HG03558 (cell line): Measurements from ENCODE around the gene PLD4.

Experiments used
- ATAC-seq: cut with Tn5 transposase; IDR thresholded peaks from one replicate; pipeline ENCODE4 v1.9.1; 2021; ENCODE audit warnings: moderate number of reproducible peaks; ENCODE audit not compliant: unreplicated experiment; ENCODE audit errors: extremely low read depth

Gene PLD4

DNA sequence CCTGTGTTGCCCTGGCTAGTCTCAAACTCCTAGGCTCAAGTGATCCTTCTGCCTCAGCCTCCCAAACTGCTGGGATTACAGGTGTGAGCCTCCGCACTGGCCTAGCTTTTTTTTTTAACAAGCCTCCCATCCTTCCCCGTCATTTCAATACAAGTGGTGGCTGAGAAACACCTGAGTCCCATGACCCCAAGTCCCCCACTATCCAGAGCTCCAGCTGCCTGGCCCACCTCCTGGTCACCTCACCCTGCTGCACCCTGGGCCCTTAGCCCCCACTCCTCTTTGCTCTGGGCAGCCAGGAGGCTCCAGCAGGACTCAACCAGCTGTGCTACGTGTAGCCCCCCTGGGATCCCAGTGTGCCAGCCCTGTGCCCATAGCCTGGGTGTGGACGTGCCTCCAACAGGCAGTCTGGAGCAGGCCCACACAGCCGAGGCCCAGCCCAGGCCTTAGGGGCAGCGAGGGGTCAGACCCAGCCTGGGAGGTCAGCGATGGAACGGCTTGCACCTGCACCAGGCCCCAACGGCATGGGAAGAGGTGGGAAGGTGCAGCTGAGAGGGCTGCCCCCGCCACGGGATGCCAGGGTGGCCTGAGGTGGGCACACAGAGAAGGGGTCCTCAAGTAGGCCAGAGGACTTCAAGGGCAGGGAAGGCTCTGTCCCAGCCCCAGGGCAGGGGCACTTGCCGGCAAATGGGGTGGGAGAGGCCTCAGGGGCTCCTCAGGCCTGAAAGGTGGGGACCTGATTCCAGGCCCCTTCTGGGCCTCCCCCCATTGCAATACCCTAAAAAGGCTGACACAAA lies 47.0 kb downstream of the PLD4 start:
- no peak for ATAC-seq

DNA sequence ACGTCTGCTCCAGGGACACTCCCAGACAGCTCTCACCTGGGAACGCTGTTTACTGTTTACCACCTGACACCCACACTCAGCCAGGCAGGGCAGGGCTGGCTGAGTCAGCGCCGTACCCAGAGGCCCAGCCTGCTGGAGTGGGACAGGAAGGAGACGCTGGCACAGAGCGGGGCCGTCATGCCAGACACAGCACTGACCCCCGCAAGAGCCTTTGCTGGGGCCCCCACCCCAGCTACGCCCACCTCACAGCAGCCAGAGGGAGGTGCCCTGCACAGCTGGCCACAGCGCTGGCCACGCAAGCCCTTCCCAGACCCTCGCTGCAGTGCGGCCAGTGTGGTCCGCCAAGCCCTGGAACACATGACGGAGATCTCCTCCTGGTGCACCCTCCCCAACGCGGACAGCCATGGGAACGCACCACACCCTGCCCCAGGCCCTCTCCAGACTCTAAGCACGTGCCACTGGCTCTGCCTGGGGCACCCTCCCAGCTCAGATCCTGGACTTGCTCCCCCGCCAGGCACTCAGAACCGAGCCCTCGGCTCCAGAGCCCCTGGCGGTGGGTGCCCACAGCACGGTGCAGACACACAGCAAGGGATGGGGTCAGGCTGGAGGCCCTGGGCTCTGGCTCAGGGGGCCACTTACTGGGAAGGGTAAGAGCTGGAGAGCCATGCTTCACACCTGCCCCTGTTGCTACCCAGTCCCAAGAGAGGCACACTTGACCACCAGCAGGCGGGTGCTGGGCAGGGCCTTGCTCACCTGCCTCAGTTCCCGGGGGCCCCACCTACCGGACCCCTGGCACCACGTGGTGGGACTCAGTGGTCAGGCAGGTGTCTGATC lies 47.8 kb downstream of the PLD4 start:
- ATAC-seq: no peak

DNA sequence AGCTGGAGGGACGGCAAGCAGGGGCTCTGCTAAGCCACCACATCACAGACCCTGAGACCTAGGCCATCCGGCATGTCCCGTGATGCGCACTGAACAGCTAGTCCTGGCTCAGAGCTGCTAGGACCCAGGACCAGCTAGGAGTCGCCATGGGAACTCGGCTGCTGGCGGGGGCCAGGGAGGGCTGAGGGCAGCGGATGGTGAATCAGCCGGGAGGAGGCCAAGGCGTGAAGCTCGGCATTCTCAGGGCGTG lies 48.4 kb downstream of the PLD4 start:
- ATAC-seq: no peak

DNA sequence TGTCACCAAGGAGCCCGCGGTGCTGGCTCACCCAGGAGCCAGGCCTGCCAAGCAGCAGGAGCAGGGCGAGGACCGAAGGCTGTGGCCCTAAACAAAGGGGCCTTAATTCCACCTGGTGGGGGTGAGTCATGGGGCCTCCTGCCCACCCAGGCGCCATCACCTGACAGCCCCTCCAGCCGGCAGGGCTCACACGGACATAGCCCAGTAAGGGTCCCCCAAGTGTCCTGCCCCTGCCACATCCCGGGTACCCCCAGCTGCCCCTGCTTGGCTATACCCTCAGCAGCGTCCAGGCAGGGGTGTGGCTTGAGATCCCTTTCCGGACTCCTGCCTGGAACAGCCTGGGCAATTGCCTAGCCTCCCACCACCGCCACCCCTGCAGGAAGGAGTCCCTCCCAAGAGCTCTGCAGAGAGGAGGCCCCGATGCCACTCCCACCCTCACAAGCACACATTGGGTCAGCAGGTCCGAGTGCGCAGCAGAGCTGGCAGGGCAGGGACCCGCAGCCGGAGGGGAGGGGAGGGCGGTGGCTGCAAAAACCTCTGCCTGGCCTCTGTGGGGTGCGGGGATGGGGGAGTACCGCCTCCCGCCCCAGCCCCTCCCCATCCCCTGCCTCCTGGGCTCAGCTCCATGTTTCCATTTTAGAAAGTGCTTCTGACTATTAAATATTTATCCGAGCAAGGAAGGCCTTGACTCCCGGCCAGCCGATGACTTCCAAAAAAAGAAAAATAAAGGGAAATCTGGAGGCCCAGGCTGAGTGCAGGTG lies 48.9 kb downstream of the PLD4 start:
- ATAC-seq: no peak

DNA sequence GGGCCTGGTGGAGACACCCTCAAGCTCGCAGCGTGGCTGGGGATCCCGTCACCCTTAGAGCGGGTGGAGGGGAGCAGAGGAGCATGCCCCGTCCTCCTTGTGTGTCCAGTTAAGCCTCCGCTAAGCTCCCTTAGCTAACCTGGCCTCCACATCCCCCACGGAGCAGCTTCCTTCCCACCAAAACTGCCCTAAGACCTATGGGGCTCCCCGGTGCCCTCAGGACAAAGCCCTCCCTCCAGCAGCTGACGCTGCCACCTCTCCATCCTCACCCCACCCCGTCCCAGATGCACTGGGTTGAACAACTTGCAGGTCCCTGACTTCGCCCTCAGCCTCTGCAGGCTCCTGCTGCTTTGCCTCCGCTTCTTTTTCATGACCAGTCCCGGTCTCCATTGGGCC lies 49.5 kb downstream of the PLD4 start:
- ATAC-seq: no peak

DNA sequence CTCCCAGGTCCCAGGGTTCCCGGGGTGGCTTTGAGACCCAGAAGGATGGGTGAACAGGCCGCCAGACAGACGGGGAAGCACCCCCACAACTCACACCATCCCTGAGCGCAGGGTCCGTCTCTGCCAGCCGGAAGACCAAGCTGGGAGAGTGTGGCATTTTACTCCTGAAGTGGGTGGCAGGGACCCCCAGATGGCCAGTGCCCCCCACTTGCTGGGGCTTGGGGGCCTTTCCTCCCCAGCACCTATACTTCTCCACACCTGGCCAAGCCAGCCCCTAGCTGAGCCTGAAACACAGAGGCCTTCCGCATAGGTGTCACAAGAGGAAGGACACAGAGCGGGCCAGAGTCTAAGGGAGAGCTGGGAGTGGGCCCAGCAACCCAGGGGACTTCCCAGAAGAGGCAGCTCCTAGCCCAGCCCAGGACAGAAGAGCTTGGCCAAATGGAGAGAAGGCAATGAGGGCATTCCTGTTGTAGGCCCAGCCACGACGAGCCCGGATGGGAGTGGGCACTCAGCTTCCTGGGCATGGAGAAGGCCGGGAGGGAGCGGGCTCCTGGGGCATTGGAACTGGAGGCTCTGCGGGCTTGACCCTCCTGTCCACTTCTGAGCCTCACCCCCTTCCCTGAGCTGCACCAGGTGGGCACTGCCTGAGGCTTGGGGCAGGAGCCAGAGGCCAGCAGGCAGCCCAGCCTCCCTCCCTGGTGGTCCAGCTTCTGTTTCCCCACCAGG lies 50.1 kb downstream of the PLD4 start:
- no peak for ATAC-seq

DNA sequence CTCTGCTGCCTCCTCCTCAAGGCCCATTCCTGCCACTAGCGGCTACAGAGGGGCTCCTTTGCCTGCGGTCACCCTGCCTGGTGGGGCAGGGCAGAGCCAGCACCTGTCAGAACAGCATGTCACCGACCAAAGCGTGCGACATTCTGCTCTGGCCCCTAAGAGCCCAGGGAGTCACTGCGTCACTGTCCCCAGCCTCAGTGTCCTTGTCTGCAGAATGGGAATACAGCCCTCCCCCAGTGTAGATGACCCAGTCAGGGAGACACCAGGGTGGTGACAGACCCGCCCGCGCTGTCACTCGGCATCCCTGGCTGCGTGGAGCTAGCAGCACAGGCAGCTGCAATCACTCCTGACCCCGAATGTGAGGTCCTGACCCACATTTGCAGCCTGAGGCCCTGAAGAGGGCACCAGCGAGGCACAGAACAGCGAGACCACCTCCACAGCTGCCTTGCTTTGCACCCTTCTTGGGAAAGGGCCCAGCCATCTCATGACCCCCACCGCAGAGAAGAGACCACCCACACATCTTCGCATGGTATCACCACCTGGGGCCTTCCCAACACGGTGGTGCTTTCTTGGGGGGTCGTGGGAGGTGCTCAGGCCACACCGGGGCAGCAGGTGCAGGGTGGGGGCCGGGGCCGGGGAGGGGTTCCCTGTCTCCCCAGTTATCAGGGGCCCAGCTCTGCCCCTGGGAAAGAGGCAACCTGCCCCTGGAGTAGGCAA lies 51.0 kb downstream of the PLD4 start:
- no peak for ATAC-seq

DNA sequence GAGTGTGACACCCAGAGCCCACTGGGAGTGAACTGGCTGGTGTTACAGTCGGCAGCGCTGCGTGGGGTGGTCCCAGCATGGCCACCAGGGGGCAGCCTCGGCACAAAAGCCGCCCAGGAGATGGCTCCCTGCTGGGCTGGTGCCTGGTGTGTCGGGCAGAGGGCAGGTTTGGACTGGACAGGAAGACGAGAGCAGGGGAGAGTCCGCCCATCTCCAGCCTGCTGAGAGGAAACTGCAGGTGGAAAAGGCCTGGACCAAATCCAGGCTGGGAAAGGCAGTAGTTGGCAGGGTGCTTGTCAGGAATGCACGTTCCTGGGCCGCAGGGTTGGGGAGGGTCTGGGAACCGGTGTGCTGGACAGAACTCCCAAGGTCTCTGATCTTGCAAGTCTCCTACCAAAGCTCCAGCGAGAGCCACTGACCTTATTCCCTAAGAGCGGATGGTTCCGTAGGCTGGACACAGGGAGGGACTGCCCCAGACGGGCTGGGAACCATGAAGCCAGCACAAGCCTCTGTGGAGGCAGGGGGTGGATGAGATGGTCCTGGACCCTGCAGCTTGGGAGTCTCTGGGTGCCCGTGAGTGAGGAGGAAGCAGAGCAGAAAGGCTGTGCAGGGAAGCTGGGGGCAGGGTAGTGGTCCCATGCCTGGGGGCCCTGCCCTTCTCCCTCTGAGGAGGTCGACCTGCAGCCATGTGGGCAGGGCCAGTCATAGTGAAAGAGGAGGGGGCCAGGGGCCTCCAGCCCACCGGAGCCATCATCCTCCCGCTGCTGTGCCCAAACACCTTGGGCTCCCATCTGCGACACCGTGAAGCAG lies 51.7 kb downstream of the PLD4 start:
- ATAC-seq: no peak

DNA sequence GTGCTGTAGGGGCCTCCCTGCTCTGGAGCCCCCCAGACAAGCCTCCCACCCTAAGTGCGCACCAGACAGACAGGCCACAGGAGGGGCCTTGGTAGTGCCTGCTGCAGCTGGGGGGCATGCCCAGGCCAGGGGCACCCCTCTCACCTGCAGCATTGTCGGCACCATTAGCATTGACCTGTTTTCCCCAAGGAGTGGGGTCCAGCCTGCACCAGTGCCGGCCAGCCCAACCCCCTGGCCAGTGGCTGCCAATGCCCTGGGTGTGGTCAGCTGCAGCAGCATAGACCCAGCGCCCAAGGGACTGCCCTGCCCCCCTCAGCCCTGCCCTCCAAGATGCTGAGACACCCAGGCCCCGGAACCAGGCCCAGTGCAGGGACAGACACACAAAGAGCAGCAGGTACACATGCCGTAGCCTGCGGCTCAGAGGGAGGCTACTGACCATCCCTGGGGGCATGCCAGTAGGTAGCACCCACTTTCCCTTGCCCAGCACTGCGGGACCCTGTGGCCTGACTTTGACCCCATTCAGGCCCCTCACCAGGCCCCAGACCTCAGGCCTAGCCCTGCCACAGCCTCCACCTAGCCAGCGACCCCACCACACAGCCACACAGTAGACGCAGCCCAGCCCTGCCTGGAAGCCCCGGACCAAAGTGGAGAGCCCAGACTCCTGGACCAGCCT lies 52.5 kb downstream of the PLD4 start:
- ATAC-seq: no peak

DNA sequence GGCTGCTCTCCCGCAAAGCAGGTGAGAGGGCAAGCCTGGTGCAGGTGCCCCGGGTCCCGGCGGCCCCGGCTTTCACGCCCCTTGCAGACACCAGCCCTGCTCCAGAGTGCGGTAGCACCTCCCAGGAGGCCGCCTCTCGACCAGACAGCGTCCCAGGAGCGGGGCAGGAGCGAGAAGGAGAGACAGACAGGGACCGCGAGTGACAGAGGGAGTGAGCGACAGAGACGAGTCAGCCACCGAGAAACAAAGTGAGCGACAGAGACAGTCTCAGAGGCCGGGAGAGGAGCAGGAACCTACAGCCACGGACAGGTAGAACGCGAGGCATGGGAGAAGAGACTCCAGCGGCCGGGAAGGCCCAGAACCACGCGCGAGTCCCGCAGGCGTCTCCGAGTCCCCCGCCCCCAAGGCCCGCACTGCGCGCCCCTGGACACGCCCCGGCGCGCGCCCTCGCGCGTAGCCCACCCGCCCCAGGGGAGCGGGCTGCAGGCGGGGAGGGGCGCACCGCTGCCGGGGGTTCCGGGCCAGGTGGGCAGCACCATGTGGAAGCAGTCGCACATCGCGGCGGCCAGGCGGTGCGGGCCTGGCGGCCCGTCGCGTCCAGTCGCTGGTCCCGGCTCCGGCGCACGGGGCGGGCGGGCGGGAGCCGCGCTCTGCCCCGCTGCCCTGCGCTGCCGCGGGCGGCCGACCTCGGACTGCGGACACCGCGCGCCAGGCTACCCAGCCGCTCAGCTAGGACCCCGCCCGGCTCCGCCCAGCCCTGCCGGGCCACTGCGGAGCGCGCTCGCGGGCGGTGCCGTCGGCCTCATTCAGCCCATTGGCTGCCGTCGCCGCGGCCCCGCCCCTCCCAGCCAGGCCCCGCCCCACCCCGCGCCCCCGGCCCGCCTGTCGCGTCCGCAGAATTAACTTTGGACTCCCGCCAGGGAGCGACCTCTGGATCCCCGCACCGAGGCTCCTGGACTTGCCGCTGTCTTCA lies 53.3 kb downstream of the PLD4 start, which contains the start of gene AHNAK2:
Gene AHNAK2, minus strand, starts transcription at position 694 of the 973 bp plus-strand sequence. Its CDS starts 137 bp downstream, at position 557.
- no peak for ATAC-seq

DNA sequence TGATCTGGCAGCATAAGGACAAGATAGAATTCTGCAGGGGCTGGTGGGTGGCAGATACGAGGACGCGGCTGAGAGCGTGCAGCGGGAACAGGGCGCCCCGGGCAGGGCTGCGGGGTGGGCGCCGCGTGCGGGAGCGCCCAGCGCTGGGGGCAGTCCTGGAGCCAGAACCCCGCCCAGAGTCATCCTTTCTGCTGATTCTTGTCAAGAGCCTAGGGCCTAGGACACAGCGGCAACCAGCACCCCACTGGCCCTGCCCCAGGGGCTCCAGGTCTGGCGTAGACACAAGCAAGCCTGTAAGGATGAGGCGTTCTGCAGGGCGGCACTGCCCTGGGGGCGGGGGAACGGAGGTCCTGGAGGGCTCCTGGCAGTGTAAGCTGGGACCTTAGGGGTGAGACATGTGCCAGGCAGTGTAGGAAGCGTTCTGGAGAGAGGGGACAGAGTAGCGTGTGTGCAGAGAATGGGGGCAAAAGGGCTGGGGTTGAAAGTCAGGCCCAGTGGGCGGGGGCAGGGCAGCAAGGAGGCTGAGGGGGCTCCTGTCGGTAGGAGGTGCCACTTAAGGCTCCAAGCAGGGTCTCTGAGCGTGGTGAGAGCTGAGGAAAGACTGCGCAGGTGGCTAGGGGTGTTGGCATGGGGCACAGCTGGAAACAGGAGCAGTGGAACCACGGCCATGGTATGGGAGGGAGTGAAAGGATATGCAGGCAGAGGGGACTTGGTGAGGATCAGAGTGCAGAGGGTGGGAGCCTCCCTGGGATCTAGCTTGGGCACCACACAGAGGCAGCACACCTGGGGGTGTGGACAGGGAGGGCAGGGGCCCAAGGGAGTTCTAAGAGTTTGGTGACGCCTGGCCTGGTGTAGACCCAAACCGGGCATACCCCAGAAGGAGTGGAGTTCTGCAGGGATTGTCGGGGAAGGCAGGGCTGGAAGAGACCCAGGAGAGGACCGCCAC lies 54.3 kb downstream of the PLD4 start:
- no peak for ATAC-seq

DNA sequence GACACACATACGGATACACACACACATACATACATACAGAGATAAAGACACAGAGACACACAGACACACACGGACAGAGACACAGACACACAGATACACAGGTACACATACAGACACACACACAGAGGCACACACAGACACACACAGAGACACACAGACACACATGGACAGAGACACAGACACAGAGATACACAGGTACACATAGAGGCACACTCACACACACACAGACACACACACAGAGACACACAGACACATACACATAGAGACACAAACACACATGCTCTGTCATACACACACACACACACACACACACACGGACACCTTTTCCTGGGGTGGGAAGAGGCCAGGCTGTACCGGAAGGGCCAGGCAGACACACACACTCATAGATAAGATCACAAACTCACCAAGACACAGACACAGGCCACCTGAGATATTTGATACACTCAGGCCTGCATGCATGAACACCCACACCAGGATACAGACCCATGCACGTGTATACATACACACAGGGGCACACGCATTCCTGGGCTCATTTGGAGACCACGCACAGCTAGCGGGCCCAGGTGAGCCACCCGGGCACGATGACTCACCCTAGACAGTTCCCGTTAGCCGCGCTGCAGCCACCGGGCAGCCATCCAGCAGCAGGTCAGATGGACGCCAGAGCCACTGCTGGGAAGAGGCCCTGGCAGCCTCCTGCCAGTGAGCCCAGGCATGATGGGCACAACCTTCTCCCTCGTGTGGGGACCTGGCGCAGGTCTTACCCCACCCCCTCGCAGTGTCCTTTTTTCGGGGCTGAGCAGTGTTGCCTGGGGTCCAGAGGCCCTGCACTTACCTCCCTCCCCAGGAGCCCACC lies 55.3 kb downstream of the PLD4 start:
- no peak for ATAC-seq

DNA sequence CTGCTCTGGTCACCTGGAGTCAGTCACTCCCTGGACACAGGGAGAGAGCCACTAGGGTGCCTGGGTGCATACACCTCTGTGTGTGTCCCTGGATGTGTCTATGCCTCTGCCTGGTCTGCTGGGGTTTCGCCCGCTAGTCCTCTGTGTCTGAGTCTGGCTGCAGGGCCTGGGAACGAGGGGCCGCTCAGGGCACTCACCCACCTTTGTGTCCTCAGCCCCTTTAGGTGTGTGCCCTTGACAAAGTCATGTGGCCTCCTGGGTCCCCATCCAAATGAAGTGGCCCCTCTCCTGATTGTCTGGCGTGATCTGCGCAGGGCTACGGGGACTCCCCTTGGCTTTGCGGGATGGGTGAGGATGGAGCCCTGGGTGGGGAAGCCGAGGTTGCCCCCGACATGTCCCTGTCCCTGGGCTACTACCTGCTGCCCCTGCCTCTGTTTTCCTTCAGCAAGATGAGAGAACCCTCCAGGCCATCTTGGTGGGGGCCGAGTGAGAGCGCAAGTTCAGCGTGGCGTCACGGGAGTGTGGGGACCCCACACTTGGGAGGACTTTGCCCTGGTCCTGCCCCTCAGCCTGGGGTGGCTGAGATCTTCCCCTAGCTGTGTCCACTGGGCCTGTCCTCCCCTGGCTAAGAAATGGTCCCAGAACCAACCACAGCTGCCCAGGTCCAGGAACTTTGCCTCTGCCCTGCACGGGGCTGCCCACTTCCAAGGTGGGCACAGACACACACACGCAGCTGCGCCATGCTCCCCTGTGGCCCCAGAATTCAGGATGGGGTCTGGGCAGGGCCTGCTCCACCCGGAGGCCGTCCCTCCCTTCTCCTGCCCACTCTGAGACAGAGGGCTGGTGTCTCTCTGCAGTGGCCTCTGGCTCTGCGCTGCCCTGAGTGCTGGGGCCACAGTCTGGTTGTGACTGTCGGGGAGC lies 56.2 kb downstream of the PLD4 start:
- no peak for ATAC-seq
